GM21717 (cell line): ENCODE data around the gene ORAI2.

Source experiments
- ATAC-seq: cut with Tn5 transposase; IDR thresholded peaks from one replicate; pipeline ENCODE4 v1.9.1; 2021; ENCODE audit warnings: mild to moderate bottlenecking, moderate library complexity; ENCODE audit not compliant: unreplicated experiment

Gene ORAI2

DNA sequence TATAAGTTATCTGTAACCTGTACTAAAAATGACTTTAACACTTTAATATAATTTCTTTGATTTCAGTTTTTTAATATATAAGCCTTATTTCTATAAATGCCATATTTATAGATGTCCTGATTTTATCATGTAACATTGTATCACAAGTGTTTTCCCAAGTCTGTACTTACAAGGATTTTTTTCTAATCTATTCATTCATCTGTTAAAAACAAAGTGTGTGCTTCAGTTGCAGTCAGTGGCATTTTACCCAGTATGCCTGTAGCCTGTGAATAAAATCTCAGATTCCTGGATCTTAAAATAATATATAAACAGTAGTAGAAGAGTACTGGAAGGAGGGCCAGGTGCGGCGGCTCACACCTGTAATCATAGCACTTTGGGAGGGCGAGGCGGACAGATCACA is 19.8 kb upstream of the ORAI2 start:
- no peak for ATAC-seq

DNA sequence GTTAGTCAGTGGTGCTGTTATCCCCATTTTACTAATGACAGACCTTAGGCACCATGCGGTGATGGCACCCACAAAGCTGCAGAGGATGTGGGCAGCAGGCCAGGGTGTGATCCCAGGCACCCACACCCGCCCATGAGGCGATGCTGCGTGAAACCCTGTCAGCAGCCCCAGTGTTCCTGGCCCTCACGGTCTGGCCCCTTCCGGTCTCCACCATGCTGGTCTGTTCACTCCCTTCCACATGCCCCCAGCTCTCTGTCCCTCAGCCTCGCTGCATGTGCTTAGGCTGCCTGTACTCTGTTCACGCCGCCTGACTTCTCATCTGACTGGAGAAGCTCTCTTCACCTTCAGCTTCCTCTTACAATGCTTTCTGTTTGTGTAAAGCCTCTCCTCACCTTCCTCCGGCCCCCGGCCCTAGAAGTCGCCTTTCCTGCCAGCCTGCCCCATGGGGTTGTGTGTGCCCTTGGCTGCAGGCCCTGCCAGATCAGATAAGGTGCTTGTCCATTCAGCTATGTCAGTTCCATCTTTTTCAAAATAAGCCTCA is 17.6 kb upstream of the ORAI2 start:
- ATAC-seq: no peak

DNA sequence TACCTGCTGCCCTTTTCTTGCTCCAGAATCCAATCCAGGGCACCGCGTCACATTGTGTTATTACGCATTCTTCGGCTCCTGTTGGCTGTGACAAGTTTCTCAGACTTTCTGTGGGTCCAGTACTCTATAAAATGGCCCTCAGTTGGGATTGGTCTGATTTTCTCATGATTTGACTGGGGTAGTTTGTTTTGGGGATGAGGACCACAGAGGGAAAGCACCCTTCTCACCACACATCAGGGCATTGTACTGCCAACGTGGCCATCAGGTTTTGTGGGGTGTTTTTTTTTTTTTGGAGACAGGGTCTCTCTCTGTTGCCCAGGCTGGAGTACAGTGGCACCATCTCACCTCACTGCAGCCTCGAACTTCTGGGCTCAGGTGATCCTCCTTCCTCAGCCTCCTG is 17.0 kb upstream of the ORAI2 start:
- ATAC-seq: no peak

DNA sequence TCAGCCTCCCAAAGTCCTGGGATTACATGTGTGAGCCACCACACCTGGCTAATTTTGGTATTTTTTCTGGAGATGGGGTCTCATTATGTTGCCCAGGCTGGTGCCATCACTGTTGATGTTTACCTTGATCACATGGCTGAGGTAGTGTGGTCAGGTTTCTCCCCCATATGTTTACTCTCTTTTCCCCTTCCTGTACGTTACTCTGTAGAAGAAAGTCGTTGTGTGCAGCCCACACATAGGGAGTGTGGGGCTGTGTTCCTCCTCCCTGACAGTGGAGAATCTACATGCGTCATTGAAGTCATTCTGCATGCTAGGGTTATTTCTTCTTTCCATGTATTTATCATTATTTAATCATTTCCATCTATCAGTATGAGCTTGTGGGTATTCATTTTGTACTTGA is 16.3 kb upstream of the ORAI2 start:
- ATAC-seq: no peak

DNA sequence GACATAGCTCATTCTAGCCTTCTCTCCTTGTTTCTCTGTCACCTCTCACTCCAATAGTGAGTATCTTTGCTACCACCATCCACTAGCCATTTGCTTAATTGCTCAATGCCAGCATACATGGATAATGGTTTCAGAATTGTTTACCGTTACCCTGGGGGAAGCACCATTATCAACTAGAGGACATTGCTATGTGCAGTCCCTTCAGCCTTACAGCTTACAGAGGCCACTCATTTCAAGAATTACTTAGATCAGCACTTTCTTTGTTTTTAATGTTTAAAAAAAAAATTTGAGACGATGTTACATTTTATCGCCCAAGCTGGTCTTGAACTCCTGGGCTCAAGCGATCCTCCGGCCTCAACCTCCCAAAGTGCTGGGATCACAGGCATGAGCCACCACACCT is 14.8 kb upstream of the ORAI2 start:
- no peak for ATAC-seq

DNA sequence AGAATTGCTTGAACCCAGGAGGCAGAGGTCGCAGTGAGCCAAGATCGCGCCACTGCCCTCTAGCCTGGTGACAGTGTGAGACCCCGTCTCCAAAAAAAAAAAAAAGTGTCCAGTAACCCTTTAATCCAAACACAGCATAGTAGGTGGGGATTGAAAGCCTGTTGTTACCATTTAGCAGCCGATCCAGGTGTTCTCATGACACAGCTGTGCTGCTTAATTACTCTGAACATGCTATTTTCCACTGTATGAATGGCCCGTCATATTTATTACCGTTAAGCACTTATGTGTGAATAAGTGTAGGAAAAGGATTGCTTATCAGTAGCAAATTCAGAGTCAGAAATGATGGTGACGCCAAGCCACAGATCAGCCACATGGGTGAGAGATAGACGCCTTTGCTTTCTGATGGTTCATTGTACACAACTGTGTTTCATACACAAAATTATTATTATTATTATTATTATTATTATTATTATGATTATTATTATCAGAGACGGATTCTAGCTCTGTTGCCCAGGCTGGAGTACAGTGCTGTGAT is 11.6 kb upstream of the ORAI2 start:
- no peak for ATAC-seq

DNA sequence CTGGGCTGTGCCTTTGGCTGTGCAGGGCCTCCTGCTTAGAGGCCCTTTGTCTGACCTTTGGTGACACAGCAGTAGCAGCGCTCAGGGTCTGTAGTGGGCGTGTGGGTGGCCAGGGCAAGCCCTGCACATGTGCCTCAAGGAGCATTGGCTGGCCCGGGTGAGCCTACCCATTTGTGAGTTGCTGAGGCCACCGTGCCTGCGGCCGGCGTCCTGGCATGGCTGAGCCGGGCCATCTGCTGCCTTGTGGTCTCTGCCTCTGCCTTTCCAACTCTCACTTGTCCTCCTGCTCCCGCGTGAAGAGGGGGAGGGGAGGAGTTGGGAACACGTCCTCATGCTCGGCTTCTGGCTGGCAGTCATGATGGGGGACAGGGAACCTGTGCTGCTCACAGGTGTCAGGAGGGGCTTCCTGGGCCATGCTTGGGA is 9.2 kb upstream of the ORAI2 start:
- ATAC-seq: no peak

DNA sequence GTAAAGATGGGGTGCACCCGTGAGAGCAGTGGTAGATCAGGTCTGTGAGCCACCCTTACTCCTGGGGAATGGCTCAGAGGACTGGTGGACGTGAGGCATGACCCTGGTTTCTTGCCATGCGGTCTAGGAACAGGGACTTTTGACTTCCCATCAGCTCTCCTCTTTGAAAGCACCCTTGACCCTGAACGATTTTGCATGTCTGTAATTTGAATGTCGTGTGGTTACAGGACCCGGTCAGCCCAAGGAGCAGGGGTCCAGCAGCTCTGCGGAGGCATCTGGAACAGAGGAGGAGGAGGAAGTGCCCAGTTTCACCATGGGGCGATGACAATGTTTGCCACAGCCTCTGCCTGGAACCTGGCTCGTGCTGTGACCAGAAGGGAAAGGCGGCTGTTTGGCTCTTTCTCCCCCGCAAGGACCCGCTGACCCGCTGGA is 8.6 kb upstream of the ORAI2 start:
- ATAC-seq: peak; percentile 20

DNA sequence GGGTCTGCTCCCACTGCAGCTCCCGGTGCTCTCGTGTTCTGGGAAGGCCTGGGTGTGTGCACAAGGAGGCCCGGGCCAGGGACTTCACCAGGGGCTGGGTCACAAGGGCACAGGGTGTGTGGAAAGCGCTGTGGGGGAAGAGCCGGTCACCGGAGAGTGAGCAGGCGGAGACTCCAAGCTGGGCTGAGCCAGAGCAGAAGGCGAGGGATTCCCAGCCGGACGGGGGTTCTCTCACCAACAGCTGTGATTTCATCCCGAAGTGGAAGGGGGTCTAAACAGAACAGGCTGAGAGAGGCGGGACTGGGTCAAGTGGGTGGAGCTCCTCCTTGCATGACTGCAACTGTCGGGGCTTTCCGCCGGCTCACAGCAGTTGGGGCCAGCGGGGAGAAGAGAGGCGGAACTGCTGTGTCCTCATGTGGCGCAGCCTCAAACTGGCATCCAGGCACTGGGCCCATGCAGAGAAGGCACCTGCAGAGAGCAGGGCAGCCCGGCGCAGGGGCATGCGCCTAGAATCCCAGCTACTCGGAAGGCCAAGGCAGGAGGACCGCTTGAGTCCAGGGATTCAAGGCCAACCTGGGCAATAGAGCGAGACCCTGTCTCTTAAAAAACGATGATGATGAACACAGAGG is 7.6 kb upstream of the ORAI2 start:
- ATAC-seq: peak; percentile 49

DNA sequence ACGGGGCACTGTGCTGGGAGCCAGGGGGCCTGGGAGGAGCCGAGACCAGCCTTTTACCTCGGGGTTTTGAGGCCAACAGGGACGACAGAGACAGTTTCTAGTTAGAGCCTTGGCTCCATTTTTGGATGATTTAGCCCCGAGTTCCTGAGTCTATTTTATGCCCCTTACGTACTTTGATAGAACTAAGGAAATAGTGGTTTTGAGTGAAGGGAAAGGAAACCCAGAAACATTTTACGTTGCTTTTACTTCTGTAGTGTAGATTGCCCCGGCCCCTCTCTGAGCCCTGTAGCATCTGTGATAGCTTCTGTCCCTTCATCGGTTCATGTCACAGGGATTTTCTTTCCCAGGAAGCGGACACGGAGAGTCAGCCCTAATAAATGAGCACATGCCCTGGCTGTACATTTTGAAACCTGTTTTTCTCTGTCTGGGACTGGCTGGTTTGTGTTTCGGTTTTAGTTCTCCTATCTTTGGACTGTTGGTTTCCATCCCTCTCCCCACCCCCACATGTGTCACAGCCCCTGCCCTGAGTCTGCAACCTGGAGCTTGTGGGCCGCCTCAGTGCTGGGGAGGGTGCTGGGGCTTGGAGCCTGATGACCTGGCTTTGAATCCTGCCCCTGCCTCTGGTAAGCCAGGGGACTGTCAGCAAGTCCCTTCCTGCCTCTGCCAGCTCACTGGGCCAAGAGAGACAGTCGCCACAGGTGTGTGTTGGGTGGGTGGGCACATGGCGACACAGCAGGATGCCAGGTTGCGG is 6.9 kb upstream of the ORAI2 start:
- peak; percentile 53 for ATAC-seq

DNA sequence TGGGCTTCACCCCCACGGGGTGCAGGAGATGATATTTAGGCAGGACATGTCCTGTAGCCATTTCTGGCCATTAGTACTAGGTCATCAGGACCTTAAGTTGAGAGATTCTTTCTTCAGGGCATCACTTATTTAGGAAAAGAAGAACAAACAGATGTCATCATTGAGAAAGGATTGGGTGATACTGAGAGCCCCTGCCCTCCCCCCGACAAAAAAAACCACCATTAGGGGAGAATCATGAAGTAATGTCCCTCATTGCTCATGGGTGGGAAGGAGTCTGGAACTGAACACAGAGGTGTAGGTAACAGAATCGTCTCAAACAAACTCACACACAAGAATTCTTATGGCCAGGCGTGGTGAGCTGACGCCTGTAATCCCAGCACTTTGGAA is 6.4 kb upstream of the ORAI2 start:
- ATAC-seq: no peak

DNA sequence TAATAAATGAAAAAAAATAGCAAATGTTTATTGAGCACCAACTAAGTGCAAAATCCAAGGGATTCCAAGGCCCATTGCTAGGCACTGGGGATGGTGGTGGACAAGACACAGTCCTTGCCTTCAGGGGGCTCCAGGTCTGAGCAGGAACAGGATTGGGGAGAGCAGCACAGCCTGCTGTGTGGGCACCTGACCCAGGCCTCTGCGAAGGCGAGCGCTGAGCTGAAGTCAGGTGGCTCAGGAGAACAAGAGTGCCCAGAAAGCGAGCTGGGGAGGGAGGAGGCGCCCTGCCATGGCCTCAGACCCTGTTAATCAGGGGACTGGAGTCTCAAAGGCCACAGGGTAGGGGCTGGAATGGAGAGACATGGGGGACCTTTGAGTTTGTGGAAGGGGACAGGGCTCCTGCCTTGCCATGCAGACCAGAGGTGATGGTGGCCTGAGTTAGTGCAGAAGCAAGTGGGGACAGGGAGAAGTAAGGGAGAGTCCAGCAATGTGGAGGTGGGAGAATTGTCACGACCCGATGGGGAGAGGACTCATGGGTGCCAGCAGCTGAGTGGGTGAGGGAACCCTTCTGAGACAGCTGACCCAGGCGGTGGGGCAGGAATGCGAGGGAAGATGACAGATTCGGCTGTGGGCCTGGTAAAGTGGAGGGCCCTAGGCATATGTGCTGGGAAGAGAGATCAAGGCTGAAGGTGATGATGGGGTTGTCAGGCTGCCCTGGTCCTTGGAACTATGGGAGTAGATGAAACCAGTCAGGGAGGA is 4.1 kb upstream of the ORAI2 start:
- ATAC-seq: no peak

DNA sequence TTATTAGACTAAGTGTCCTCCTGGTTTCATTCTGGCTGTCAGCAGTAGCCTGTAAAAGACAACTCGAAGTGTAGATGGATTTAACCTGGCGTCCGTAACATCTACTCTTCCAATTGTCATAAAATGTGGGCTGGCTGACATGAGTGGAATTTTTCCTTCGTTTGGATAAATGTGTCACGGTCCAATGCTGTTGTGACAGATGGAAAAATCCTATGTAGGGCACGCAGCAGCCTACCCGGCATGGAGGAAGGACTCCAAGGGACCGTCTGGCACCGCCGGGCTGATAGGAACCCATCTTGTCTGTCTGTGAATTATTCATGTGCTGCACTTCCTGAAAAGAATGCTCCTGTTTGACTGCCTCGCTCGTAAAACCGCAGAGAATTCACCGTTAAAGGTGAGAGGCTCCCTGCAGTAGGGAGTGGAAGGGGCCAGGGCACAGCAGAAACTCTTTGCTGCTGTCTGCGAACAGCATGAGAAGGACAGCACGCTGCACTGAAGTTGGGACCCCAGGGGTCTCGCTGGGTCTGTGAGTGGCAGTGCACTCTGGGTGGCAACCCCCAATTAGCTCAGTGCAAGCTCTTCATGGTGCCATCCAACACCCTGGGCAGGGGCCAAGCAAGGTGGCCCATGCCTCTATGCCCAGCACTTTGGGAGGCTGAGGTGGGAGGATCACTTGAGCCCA is 1.6 kb upstream of the ORAI2 start:
- ATAC-seq: no peak

DNA sequence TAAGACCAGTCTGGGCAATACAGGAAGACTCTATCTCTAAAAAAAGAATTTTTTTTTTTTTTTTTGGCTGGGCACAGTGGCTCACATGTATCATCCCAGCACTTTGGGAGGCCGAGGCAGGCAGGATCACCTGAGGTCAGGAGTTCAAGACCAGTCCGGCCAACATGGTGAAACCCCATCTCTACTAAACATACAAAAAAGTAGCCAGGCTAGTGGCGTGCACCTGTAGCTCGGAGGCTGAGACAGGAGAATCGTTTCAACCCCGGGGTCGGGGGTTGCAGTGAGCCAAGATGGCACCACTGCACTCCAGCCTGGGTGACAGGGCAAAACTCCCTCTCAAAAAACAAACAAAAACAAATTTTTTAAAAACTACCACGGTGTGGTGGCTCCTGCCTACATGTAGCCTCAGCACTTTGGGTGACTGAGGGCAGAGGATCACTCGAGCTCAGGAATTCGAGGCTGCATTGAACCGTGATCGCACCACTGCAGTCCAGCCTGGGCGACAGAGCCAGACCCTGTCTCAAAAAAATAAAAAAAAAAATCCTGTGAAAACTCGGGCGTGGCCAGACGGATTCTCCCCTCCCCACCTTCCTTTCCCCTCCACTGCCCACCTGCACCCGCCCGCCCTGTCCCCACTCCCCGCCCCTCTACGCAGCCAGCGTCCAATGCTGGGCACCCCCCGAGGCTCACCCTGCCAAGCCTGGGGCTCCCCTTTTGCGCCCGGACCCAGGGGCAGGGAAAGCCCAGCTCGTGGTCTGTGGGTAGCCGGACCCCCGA is 745 bp upstream of the ORAI2 start:
- peak; percentile 17 for ATAC-seq

DNA sequence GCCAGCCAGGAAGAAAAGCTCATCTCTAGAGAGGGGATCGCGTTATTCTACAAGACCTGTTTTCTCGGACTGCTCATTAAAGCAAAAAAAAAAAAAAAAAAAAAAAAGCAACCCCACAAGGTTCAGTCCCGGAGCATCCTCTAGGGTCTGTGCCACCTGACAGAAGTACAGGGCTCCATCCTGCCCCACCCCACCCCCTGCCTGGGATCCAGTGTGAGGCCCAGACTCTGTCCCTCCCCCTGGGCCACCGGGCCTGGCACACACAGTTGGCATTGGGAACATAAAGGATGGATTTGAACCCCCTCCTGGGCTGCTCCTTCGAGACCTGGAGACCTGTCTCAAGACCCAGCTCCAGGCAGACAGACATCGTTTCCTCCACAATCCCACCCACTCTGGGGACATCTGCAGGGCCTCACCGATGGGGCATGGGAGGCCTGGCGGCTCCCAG is 688 bp downstream of the ORAI2 start:
- ATAC-seq: peak; percentile 12

DNA sequence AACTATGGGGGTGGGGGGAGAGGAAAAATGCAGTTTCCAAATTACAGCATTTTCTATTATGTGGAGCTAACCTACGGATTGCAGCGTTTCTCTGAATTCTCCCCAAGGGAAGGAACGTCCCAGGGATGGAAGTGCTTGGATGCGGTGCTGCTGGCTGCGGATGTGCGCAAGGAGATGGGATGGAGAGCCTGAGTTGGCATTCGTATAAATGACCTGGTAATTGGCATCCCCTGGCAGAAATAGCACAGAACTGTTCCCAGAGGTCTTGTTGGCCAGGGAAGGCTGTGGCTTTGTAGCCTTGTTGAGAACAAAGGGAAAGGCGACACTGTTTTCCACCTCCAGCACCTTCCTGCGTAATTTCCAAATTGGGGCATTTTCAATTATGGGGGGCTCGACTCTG is 2.7 kb downstream of the ORAI2 start:
- no peak for ATAC-seq

DNA sequence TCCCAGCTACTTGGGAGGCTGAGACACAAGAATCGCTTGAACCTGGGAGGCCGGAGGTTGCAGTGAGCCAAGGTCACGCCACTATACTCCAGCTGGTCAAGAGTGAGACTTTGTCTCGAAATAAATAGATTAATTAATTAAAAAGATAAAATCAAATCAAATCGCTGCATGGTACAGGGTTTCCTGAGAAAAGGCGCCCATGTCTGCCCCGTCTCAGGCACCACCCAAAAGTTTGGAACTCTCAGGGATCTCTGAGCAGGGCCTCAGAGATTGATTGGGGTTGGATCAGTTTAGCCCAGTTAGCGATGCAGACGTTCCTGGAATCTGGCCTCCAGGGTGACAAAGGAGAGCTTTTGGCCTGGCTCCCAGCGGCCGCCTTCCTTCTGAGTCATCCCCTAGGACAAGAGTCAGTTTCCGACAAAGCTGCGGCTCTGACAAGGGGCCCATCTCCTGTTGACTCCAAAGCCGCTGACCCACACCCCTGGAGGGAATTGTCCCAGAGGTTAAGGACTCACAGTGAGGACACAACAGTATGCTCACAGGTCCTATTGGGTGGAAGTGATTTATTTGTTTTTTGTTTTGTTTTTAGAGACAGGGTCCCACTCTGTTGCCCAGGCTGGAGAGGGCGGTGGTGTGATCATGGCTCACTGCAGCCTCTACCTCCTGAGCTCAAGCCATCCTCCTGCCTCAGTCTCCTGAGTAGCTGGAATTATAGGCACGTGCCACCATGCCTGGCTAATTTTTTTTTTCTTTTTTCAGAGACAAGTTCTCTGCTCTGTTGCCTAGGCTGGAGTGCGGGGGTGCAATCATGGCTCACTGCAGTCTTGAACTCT is 6.8 kb downstream of the ORAI2 start:
- no peak for ATAC-seq

DNA sequence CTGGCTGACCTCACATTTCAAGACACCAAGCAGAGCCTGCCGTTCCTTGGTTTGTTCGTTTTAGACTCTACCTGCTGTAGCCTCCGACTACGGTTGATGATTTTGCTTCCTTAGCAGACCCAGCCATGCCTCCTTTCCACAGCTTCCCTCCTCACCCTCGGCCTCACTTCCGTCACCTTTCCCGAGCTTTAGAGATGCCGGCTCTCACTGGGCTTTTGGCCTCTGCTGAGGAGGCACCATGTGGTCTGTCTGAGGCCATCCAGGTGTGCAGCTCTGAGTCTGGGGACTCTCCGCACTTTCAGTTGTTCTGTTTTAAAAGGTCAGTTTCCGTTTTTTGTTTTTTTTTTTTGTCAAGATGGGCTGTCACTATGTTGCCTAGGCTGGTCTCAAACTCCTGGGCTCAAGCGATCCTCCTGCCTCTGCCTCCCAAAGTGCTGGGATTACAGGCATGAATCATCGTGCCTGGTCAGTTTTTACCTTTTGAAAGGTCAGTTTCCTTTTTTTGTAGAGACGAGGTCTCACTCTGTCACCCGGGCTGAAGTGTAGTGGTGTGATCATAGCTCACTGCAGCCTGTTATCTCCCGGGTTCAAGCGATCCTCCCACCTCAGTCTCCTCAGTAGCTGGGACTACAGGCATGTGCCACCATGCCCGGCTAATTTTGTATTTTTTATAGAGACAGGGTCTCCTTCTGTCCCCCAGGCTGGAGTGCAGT is 11.7 kb downstream of the ORAI2 start:
- ATAC-seq: peak; percentile 38

DNA sequence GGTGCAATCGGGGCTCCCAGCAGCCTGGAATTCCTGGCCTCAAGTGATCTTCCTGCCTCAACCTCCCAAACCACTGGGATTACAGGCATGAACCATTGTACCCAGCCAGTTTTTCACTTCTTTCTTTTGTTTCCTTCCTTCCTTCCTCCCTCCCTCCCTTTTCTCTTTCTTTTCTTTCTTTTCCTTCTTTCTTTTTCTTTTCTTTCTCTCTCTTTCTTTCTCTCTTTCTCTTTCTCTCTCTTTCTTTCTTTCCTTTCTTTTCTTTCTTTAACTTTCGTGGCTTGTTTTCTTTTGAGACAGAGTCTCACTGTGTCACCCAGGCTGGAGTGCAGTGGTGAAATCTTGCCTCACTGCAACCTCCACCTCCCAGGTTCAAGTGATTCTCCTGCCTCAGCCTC is 12.3 kb downstream of the ORAI2 start:
- no peak for ATAC-seq
